ENCODE measurements around the gene MRNIP.

MRNIP gene

GRCh38 chr5:179880066-179880650, 21.5 kb upstream of the MRNIP start:
- TF ChIP-seq GATA2 (IDR thresholded peaks at IDR 0.05; ENCODE audit: low read depth, low read length) = no peak
- TF ChIP-seq GATA3 (IDR thresholded peaks at IDR 0.05; ENCODE audit: low read depth, low read length) = no peak

- TF ChIP-seq GATA2 (IDR thresholded peaks at IDR 0.05; ENCODE audit: low read depth, low read length) = no peak
- no peak for TF ChIP-seq GATA3 (IDR thresholded peaks at IDR 0.05; ENCODE audit: low read depth, low read length)
These were observed 21.0 kb upstream of the MRNIP start for GRCh38 chr5:179879690-179880010.

- TF ChIP-seq GATA2 (IDR thresholded peaks at IDR 0.05; ENCODE audit: low read depth, low read length) = no peak
- no peak for TF ChIP-seq GATA3 (IDR thresholded peaks at IDR 0.05; ENCODE audit: low read depth, low read length)
These were observed 20.5 kb upstream of the MRNIP start for GRCh38 chr5:179879003-179879689.

- TF ChIP-seq GATA2 (IDR thresholded peaks at IDR 0.05; ENCODE audit: low read depth, low read length) = no peak
- TF ChIP-seq GATA3 (IDR thresholded peaks at IDR 0.05; ENCODE audit: low read depth, low read length) = no peak
These were observed 19.8 kb upstream of the MRNIP start for GRCh38 chr5:179878222-179879002.

DNA sequence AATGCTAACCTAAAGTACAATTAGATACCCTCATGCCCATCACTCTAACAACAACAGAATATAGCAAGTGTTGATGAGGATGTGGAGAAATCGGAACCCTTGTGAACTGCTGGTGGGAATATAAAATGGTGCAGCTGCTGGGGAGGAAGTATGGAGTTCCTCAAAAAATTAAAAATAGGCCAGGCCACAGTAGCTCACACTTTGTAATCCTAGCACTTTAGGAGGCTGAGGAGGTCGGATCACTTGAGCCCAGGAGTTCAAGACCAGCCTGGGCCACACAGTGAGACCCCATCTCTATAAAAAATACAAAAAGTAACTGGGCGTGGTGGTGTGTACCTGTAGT, 18.0 kb upstream of the MRNIP start:
- no peak for TF ChIP-seq GATA2 (IDR thresholded peaks at IDR 0.05; ENCODE audit: low read depth, low read length)

- TF ChIP-seq GATA2 (IDR thresholded peaks at IDR 0.05; ENCODE audit: low read depth, low read length) = no peak
- no peak for TF ChIP-seq GATA3 (IDR thresholded peaks at IDR 0.05; ENCODE audit: low read depth, low read length)
These were observed 17.4 kb upstream of the MRNIP start for GRCh38 chr5:179875741-179876609.

DNA sequence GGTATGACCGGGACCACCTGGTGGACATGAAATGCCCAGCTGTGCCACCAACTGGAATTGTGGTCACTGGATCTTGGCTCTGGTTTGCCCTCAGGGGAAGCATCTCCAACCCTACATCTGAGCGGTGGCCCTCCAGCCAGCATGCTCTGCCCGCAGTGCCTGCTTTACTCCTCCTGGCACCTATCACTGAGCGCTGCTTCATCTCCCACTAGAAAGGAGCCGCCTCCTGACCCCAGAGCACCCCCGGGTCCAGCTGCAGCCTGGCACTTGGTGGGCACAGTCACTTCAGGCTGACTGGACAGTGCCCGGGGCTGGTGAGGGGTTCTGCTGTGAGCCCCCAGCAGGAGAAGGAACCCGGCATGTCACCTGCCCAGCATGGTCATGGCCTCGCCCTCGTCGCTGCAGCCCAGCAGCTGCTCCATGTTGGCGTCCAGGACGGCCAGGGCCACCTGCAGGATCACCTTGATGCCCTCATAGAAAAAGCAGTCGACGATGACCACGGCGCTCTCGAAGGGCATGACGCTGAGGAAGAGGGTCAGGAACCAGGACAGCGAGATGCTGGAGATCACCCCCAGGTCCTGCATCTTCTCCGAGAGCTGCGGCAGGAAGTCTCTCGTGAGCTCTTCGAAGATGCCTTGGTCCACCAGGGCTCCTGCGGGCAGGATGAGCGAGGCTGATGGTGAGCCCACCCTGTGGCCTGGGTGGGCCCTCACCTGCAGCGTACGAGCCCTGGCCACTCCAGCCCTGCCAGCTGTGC, 16.1 kb upstream of the MRNIP start:
- no peak for TF ChIP-seq GATA2 (IDR thresholded peaks at IDR 0.05; ENCODE audit: low read depth, low read length)
- no peak for TF ChIP-seq GATA3 (IDR thresholded peaks at IDR 0.05; ENCODE audit: low read depth, low read length)

GRCh38 chr5:179874136-179874535, 15.5 kb upstream of the MRNIP start:
- no peak for TF ChIP-seq GATA3 (IDR thresholded peaks at IDR 0.05; ENCODE audit: low read depth, low read length)
- TF ChIP-seq GATA2 (IDR thresholded peaks at IDR 0.05; ENCODE audit: low read depth, low read length) = no peak

DNA sequence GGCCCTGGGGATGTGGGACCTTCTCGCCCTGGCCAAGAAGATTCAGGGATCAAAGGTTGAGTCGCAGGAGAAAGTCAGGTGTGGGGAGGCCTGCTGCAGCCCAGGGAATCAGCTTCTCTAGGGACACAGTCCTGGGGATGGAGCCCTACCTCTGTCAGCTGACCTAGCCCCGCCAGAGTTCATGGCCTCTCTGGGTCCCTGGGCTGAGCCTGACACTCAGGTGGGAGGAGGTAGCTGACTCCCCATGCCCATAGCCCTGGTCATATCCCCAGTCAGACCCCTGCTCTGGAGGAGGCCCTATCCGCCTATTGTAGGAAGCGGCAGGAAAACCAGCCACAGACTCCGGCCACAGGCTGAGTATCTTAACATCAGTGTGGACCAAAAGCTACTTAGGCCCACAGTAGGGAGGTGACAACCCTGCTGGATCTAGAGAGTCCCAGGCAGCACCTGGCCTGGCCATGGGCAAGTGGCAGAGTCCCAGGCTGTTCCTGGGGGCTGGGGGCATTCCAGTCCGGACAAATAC, 15.0 kb upstream of the MRNIP start:
- TF ChIP-seq GATA2 (IDR thresholded peaks at IDR 0.05; ENCODE audit: low read depth, low read length) (no peak), GATA3 (IDR thresholded peaks at IDR 0.05; ENCODE audit: low read depth, low read length) (no peak)

- TF ChIP-seq GATA3 (IDR thresholded peaks at IDR 0.05; ENCODE audit: low read depth, low read length) (no peak), GATA2 (IDR thresholded peaks at IDR 0.05; ENCODE audit: low read depth, low read length) (no peak)
These were observed 14.4 kb upstream of the MRNIP start for GRCh38 chr5:179872828-179873575.

DNA sequence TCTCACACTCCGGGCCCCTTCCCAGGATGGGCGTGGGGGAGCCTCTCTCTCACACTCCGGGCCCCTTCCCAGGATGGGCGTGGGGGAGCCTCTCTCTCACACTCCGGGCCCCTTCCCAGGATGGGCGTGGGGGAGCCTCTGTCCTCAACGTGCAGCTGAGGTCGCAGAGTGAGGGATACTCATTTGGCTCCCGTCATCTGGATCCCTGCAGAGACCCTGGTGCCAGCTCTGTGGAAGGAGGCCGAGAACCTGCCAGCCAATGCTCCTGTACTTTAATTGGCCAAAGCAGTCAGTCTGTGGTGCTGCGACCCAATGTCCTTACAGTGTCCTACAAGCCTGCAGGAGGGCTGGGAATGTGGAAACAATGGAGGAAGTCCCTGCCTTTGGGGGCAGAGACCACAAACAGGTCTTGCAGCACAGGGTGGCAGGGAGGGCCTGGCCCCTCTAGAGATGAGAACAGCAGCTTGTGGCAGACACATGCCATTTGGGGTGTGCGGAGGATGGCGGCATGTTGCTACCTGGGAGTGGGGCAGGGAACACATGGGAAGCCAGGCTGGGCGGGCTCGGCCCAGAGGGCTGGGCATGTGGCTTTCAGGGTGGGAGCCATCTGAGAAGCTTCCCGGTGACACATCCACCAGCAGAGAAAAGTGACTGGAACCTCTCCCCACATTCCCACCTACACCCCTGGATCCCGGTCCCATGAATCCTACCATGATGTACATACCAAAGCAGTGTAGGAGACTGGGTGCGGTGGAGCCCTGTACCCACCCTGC, 13.6 kb upstream of the MRNIP start:
- TF ChIP-seq GATA3 (IDR thresholded peaks at IDR 0.05; ENCODE audit: low read depth, low read length) = no peak
- TF ChIP-seq GATA2 (IDR thresholded peaks at IDR 0.05; ENCODE audit: low read depth, low read length) = no peak

DNA sequence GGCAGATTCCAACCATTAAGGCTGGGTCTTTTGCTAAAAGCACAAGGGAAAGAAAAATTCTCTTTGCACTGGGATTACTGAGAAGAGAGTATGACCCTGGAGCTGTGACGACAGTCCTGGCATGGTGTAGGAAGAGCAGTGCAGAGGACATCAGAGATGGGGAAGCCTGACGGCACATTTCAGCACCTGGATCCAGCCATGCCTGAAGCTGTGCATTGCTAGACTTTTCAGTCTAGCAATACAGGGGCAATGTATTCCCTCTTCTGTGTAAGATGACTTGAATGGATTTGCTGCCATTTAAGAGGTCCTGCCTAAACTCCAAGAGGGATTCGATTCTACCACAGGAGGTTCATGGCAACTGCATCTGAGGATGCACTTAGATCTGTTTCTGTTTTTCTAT, 12.3 kb upstream of the MRNIP start:
- TF ChIP-seq GATA3 (IDR thresholded peaks at IDR 0.05; ENCODE audit: low read depth, low read length) (no peak), GATA2 (IDR thresholded peaks at IDR 0.05; ENCODE audit: low read depth, low read length) (no peak)
